ENCODE measurements around the gene PDZD2. TPM values are rescaled to one million over a fixed set of nuclear protein-coding genes. Genes with fewer than 3 reads are reported as not detected.

PDZD2 gene
- total and polyA plus RNA-seq, 2 experiments from 2014 or later = 0.21 TPM; not detected in 1

DNA sequence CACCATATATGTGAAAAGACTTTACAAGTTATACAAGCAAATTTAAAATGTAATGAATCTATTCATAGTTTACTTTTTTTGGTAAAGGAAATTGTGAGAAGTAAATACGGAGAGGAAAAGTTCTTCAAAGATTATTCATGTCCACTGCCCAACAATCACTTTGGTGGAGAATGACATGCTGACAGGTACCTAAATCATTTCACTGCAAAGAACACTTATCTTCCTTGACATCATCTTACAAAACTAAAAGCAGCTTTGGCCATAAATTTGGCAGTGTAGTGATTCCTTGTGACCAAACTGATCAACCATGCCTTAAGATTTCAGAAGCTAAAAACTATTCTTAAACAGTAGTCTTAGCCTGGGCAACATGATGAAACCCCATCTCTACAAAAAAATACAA is 492.7 kb downstream of the PDZD2 start:
- H3K27ac ChIP-seq = no peak overlapping the region
- H3F3A ChIP-seq (ENCODE audit: insufficient read depth) = 0 out of 2 replicates have a peak, but pooled peaks cover 9% of the 10 kb centered on the region
- 0 out of 2 replicates have a peak, but pooled peaks cover 8% of the 10 kb centered on the region for H4K20me1 ChIP-seq (ENCODE audit: insufficient read depth)
- no peaks in the 10 kb centered on the region for H3K9me3 ChIP-seq (ENCODE audit: low read depth)
- no peak for DNase-seq
- no peak overlapping the region for H3K4me3 ChIP-seq
- peaks cover 19% of the 10 kb centered on the region for H3K36me3 ChIP-seq (ENCODE audit: low read depth)
- H3K79me2 ChIP-seq (ENCODE audit: insufficient read depth) = peaks cover 100% of the 10 kb centered on the region
- no peak overlapping the region for H3K4me2 ChIP-seq (ENCODE audit: unreplicated experiment)
- TF ChIP-seq EZH2phosphoT487 (IDR thresholded peaks at IDR 0.05; ENCODE audit: insufficient read depth, low read depth) (no peak), EZH2 (IDR thresholded peaks at IDR 0.05; ENCODE audit: insufficient read depth, poor library complexity, severe bottlenecking) (no peak)
- 0 out of 2 replicates have a peak, but pooled peaks cover 5% of the 10 kb centered on the region for H3K4me1 ChIP-seq (ENCODE audit: insufficient read depth)
- H3K27me3 ChIP-seq (replicated peaks; ENCODE audit: insufficient read depth) = no peaks in the 10 kb centered on the region
- no peaks in the 10 kb centered on the region for H3K9me2 ChIP-seq (ENCODE audit: insufficient read depth)
- in situ Hi-C loops (cut with MboI) = no loop called here
- H2AFZ ChIP-seq = no peak overlapping the region
- WGBS, 2 experiments (ENCODE audit: low coverage in 1 of 2, low lambda C conversion rate in 2 of 2, missing lambda C conversion rate in 2 of 2) = 54 to 64% methylated on average over 1 of the region's 1 CpG
- no peak overlapping the region for H3K9ac ChIP-seq

DNA sequence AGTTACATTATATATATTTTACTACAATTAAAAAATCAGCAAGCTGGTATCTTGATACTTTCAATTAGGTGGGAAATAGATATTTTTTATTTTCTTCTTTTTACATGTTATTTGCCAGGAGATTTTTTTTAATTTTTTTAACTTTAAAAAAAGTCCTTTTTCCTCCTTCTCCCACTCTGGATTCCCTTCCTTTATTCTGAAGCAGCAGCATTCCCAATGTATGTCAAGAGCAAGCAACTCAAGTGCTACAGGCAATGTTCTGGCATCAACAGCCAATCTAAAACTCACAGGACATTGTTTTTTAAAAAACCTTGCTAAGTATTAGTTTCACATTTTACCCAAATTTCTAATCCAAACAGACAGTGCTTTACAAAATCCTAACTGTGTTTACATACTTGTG is 493.8 kb downstream of the PDZD2 start:
- no peak overlapping the region for H3K4me2 ChIP-seq (ENCODE audit: unreplicated experiment)
- 0 out of 2 replicates have a peak, but pooled peaks cover 5% of the 10 kb centered on the region for H3K4me1 ChIP-seq (ENCODE audit: insufficient read depth)
- no peak overlapping the region for H2AFZ ChIP-seq
- peaks cover 100% of the 10 kb centered on the region for H3K79me2 ChIP-seq (ENCODE audit: insufficient read depth)
- no peak for DNase-seq
- in situ Hi-C loops (cut with MboI) = no loop called here
- no peak overlapping the region for H3K27ac ChIP-seq
- H3K36me3 ChIP-seq (ENCODE audit: low read depth) = peaks cover 15% of the 10 kb centered on the region
- H3K9me2 ChIP-seq (ENCODE audit: insufficient read depth) = no peaks in the 10 kb centered on the region
- H3K27me3 ChIP-seq (replicated peaks; ENCODE audit: insufficient read depth) = no peaks in the 10 kb centered on the region
- H3K4me3 ChIP-seq = no peak overlapping the region
- 0 out of 2 replicates have a peak, but pooled peaks cover 8% of the 10 kb centered on the region for H4K20me1 ChIP-seq (ENCODE audit: insufficient read depth)
- no peaks in the 10 kb centered on the region for H3K9me3 ChIP-seq (ENCODE audit: low read depth)
- no peak overlapping the region for H3K9ac ChIP-seq
- no peak for TF ChIP-seq EZH2phosphoT487 (IDR thresholded peaks at IDR 0.05; ENCODE audit: insufficient read depth, low read depth)
- no peak for TF ChIP-seq EZH2 (IDR thresholded peaks at IDR 0.05; ENCODE audit: insufficient read depth, poor library complexity, severe bottlenecking)
- H3F3A ChIP-seq (ENCODE audit: insufficient read depth) = 0 out of 2 replicates have a peak, but pooled peaks cover 9% of the 10 kb centered on the region

DNA sequence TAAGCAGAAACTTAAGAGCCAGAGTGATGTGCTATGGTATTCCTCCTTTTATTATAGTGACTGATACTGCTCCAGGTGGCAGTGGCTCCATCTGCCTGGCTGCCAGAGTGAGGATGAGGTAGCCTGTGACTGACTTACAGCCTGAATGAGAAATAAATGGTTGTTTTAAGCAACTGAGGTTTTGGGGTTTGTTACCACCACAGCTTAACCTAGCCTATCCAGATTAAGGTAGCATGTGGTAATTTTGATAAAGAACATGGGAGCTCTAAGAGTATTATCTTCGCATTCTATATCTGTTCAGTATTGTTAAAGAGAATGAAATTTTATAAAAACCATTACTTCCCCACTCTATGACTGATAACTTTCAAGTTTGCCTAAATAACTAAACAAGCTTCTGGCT is 496.2 kb downstream of the PDZD2 start:
- Histone ChIP-seq H3K4me2 (ENCODE audit: unreplicated experiment) (no peak overlapping the region), H3K36me3 (ENCODE audit: low read depth) (peaks cover 15% of the 10 kb centered on the region), H3K9me3 (ENCODE audit: low read depth) (no peaks in the 10 kb centered on the region), H3K4me1 (ENCODE audit: insufficient read depth) (0 out of 2 replicates have a peak, but pooled peaks cover 5% of the 10 kb centered on the region), H3K27me3 (replicated peaks; ENCODE audit: insufficient read depth) (no peaks in the 10 kb centered on the region), H4K20me1 (ENCODE audit: insufficient read depth) (peaks cover 11% of the 10 kb centered on the region; the same call in 1 of the 2 replicates), H3F3A (ENCODE audit: insufficient read depth) (peaks cover 24% of the 10 kb centered on the region; the same call in 1 of the 2 replicates), H3K9me2 (ENCODE audit: insufficient read depth) (no peaks in the 10 kb centered on the region), H3K27ac (no peak overlapping the region), H3K79me2 (ENCODE audit: insufficient read depth) (peaks cover 100% of the 10 kb centered on the region), H3K4me3 (no peak overlapping the region), H2AFZ (no peak overlapping the region), H3K9ac (no peak overlapping the region)
- in situ Hi-C loops (cut with MboI) = no loop called here
- no peak for DNase-seq
- no peak for TF ChIP-seq EZH2 (IDR thresholded peaks at IDR 0.05; ENCODE audit: insufficient read depth, poor library complexity, severe bottlenecking)
- no peak for TF ChIP-seq EZH2phosphoT487 (IDR thresholded peaks at IDR 0.05; ENCODE audit: insufficient read depth, low read depth)
- WGBS, 2 experiments (ENCODE audit: low coverage in 1 of 2, low lambda C conversion rate in 2 of 2, missing lambda C conversion rate in 2 of 2) = 93 to 100% methylated on average over 1 of the region's 1 CpG

DNA sequence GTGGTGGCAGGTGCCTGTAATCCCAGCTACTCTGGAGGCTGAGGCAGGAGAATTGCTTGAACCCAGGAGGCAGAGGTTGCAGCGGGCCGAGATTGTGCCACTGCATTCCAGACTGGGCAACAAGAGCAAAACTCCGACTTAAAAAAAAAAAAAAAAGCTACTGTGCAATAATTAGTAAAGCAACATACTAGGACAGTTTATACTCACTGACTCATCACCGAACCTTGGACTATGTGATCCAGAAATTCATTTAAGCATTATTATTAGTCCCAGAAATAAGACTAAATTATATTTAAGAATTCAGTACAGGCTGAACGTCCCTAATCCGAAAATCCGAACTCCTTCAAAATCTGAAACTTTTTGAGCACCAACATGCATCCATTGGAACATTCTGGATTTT is 497.4 kb downstream of the PDZD2 start:
- H3K9me2 ChIP-seq (ENCODE audit: insufficient read depth) = no peaks in the 10 kb centered on the region
- H3K4me3 ChIP-seq = no peak overlapping the region
- peaks cover 15% of the 10 kb centered on the region; the same call in 1 of the 2 replicates for H3F3A ChIP-seq (ENCODE audit: insufficient read depth)
- DNase-seq = peak; percentile 61
- H2AFZ ChIP-seq = no peak overlapping the region
- in situ Hi-C loops (cut with MboI) = no loop called here
- no peaks in the 10 kb centered on the region for H3K9me3 ChIP-seq (ENCODE audit: low read depth)
- WGBS, 2 experiments (ENCODE audit: low coverage in 1 of 2, low lambda C conversion rate in 2 of 2, missing lambda C conversion rate in 2 of 2) = 31 to 34% methylated on average over 7 of the region's 7 CpGs
- peaks cover 100% of the 10 kb centered on the region for H3K79me2 ChIP-seq (ENCODE audit: insufficient read depth)
- TF ChIP-seq EZH2phosphoT487 (IDR thresholded peaks at IDR 0.05; ENCODE audit: insufficient read depth, low read depth) = no peak
- TF ChIP-seq EZH2 (IDR thresholded peaks at IDR 0.05; ENCODE audit: insufficient read depth, poor library complexity, severe bottlenecking) = no peak
- H3K9ac ChIP-seq = no peak overlapping the region
- H3K27ac ChIP-seq = no peak overlapping the region
- no peaks in the 10 kb centered on the region for H3K27me3 ChIP-seq (replicated peaks; ENCODE audit: insufficient read depth)
- H3K36me3 ChIP-seq (ENCODE audit: low read depth) = peaks cover 15% of the 10 kb centered on the region
- peaks cover 6% of the 10 kb centered on the region; the same call in 1 of the 2 replicates for H4K20me1 ChIP-seq (ENCODE audit: insufficient read depth)
- H3K4me1 ChIP-seq (ENCODE audit: insufficient read depth) = 0 out of 2 replicates have a peak, but pooled peaks cover 5% of the 10 kb centered on the region
- H3K4me2 ChIP-seq (ENCODE audit: unreplicated experiment) = no peak overlapping the region
